Trophoblast cell (in vitro differentiated cells and primary cell): ENCODE results near the gene CNOT1.
"Not testable (repeated sequence)": the region's sequence is repeated elsewhere in the genome, so short reads cannot be mapped to it uniquely, and the experiment has no call there.

ENCODE experiments used
- DNase-seq, 2 donors: peaks; one replicate each; pipeline ENCODE4 v3.0.0-alpha.2; 2016
- H2AFZ ChIP-seq: 2 replicates; pipeline ENCODE4 v1.6.1; 2013; ENCODE audit warnings: low read length, moderate library complexity, mild to moderate bottlenecking; ENCODE audit not compliant: insufficient read depth, poor library complexity
- H2AK5ac ChIP-seq: 2 replicates; pipeline ENCODE4 v1.6.1; 2013; ENCODE audit warnings: mild to moderate bottlenecking, low read length
- H2BK120ac ChIP-seq: 2 replicates; pipeline ENCODE4 v1.6.1; 2013; ENCODE audit warnings: low read length, mild to moderate bottlenecking, moderate library complexity; ENCODE audit not compliant: insufficient read depth, poor library complexity
- H2BK12ac ChIP-seq: 2 replicates; pipeline ENCODE4 v1.6.1; 2013; ENCODE audit warnings: mild to moderate bottlenecking, low read length, moderate library complexity
- H2BK5ac ChIP-seq: 2 replicates; pipeline ENCODE4 v1.6.1; 2013; ENCODE audit warnings: low read length, low read depth, moderate library complexity, mild to moderate bottlenecking; ENCODE audit not compliant: poor library complexity
- H3K14ac ChIP-seq: 2 replicates; pipeline ENCODE4 v1.6.1; 2013; ENCODE audit warnings: mild to moderate bottlenecking, low read length
- H3K18ac ChIP-seq: 2 replicates; pipeline ENCODE4 v1.6.1; 2013; ENCODE audit warnings: mild to moderate bottlenecking, low read length
- H3K23ac ChIP-seq: 2 replicates; pipeline ENCODE4 v1.6.1; 2013; ENCODE audit warnings: low read length
- H3K27ac ChIP-seq: 2 replicates; pipeline ENCODE4 v1.5.1; 2013; ENCODE audit warnings: low read depth, mild to moderate bottlenecking, inconsistent platforms, low read length, moderate library complexity
- H3K27me3 ChIP-seq: 2 replicates; pipeline ENCODE4 v1.6.1; 2013; ENCODE audit warnings: inconsistent platforms, mild to moderate bottlenecking, low read length, moderate library complexity; ENCODE audit not compliant: insufficient read depth
- H3K36me3 ChIP-seq, 2 experiments: 1 replicate in 1 of 2; 2 replicates in 1 of 2; pipeline ENCODE4 v1.6.1; 2013; ENCODE audit warnings: low read length in 2 of 2, mild to moderate bottlenecking in 2 of 2, moderate library complexity in 1 of 2; ENCODE audit not compliant: insufficient read depth in 2 of 2, control insufficient read depth in 1 of 2
- H3K4ac ChIP-seq: 2 replicates; pipeline ENCODE4 v1.6.1; 2013; ENCODE audit warnings: low read depth, mild to moderate bottlenecking, low read length, moderate library complexity
- H3K4me1 ChIP-seq, 2 experiments: 1 replicate in 1 of 2; 2 replicates in 1 of 2; pipeline ENCODE4 v1.6.1; 2013; ENCODE audit warnings: low read length in 2 of 2, mild to moderate bottlenecking in 2 of 2, moderate library complexity in 1 of 2; ENCODE audit not compliant: insufficient read depth in 2 of 2, control insufficient read depth in 1 of 2
- H3K4me2 ChIP-seq: 2 replicates; pipeline ENCODE4 v1.6.1; 2013; ENCODE audit warnings: inconsistent platforms, mild to moderate bottlenecking, low read length, moderate library complexity
- H3K4me3 ChIP-seq: 2 replicates; pipeline ENCODE4 v1.5.1; 2013; ENCODE audit warnings: mild to moderate bottlenecking, low read depth, low read length, inconsistent platforms
- H3K79me1 ChIP-seq: one replicate; pipeline ENCODE4 v1.6.1; 2013; ENCODE audit warnings: low read length
- H3K79me2 ChIP-seq: 2 replicates; pipeline ENCODE4 v1.6.1; 2013; ENCODE audit warnings: low read length, mild to moderate bottlenecking; ENCODE audit not compliant: control insufficient read depth, insufficient read depth, poor library complexity
- H3K9ac ChIP-seq: 2 replicates; pipeline ENCODE4 v1.6.1; 2013; ENCODE audit warnings: mild to moderate bottlenecking, low read length
- H3K9me3 ChIP-seq: 2 replicates; pipeline ENCODE4 v1.6.1; 2013; ENCODE audit warnings: low read depth, mild to moderate bottlenecking, control low read depth, inconsistent platforms, low read length; ENCODE audit not compliant: insufficient read depth
- H4K12ac ChIP-seq: 2 replicates; pipeline ENCODE4 v1.6.1; 2013; ENCODE audit warnings: low read depth, mild to moderate bottlenecking, low read length, moderate library complexity
- H4K8ac ChIP-seq: 2 replicates; pipeline ENCODE4 v1.6.1; 2013; ENCODE audit warnings: low read depth, mild to moderate bottlenecking, low read length, moderate library complexity
- H4K91ac ChIP-seq: one replicate; pipeline ENCODE4 v1.6.1; 2013; ENCODE audit warnings: low read depth, mild to moderate bottlenecking, low read length, moderate library complexity
- WGBS: extraction: QIAGEN DNeasy Blood & Tissue Kit; methylation state at CpG from one replicate; pipeline ENCODE4 v1.1.7; 2013; ENCODE audit warnings: missing lambda C conversion rate; ENCODE audit not compliant: insufficient read length, insufficient coverage; ENCODE audit errors: extremely low coverage; 5-methylcytosine and 5-hydroxymethylcytosine counted together

Gene CNOT1

DNA sequence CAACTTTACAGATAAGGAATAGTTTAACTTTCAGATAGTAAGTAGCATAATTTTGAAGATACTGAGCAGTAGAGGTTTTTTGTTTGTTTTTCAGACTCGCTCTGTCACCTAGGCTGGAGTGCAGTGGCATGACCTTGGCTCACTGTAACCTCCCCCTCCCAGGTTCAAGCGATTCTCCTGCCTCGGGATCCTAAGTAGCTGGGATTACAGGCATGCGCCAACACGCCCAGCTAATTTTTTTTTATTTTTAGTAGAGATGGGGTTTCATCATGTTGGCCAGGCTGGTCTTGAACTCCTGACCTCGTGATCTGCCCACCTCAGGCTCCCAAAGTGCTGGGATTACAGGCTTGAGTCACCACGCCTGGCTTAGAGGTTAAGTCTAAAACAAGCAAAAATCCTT lies 16.7 kb downstream of the CNOT1 start:
- not testable (repeated sequence) for H2AFZ ChIP-seq, H3K18ac ChIP-seq, H3K4me3 ChIP-seq, H4K8ac ChIP-seq, H2BK120ac ChIP-seq, H2BK5ac ChIP-seq, H3K14ac ChIP-seq, H3K9me3 ChIP-seq, H3K27me3 ChIP-seq, H3K79me1 ChIP-seq, DNase-seq, H4K91ac ChIP-seq, H3K4me1 ChIP-seq, H2AK5ac ChIP-seq, H3K23ac ChIP-seq, H3K4me2 ChIP-seq, H4K12ac ChIP-seq, H3K27ac ChIP-seq, H2BK12ac ChIP-seq, H3K9ac ChIP-seq
- Histone ChIP-seq H3K79me2 (peaks cover 16% of the 10 kb centered on the region), H3K36me3 (peaks cover 10 to 21% of the 10 kb centered on the region in 2 experiments), H3K4ac (peak overlapping the region; percentile 62)
- no CpG with 5 or more reads among the region's 7 CpGs for WGBS

DNA sequence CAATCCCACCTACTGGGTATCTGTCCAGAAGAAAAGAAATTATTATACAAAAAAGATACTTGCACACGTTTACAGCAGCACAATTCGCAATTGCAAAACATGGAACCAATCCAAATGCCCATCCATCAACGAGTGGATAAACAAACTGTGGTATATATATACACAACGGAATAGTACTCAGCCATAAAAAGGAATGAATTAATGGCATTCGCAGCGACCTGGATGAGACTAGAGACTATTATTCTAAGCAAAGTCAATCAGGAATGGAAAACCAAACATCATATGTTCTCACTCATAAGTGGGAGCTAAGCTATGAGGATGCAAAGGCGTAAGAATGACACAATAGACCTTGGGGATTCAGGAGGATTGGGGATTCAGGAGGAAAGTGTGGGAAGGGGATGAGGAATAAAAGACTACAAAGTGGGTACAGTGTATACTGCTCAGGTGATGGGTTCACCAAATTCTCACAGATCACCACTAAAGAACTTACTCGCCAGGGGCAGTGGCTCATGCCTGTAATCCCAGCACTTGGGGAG lies 21.0 kb downstream of the CNOT1 start:
- peaks cover 20% of the 10 kb centered on the region for H3K79me2 ChIP-seq
- no peak overlapping the region for H4K91ac ChIP-seq
- no peak overlapping the region for H3K4me3 ChIP-seq
- no peaks in the 10 kb centered on the region for H3K27me3 ChIP-seq
- no peak overlapping the region for H3K23ac ChIP-seq
- H4K8ac ChIP-seq: no peak overlapping the region
- H2BK5ac ChIP-seq: no peak overlapping the region
- no peaks in the 10 kb centered on the region for H3K4me1 ChIP-seq
- H3K4ac ChIP-seq: peak overlapping the region; percentile 9
- no peak overlapping the region for H2BK120ac ChIP-seq
- H3K9me3 ChIP-seq: no peaks in the 10 kb centered on the region
- DNase-seq: no peak
- no peak overlapping the region for H2BK12ac ChIP-seq
- no peaks in the 10 kb centered on the region for H3K79me1 ChIP-seq
- H3K4me2 ChIP-seq: no peak overlapping the region
- H3K27ac ChIP-seq: no peak overlapping the region
- WGBS: no CpG with 5 or more reads among the region's 8 CpGs
- H3K36me3 ChIP-seq: peaks cover 5 to 19% of the 10 kb centered on the region in 2 experiments
- no peak overlapping the region for H2AFZ ChIP-seq
- H2AK5ac ChIP-seq: no peak overlapping the region
- H3K18ac ChIP-seq: no peak overlapping the region
- no peak overlapping the region for H3K9ac ChIP-seq
- H3K14ac ChIP-seq: no peak overlapping the region
- no peak overlapping the region for H4K12ac ChIP-seq

DNA sequence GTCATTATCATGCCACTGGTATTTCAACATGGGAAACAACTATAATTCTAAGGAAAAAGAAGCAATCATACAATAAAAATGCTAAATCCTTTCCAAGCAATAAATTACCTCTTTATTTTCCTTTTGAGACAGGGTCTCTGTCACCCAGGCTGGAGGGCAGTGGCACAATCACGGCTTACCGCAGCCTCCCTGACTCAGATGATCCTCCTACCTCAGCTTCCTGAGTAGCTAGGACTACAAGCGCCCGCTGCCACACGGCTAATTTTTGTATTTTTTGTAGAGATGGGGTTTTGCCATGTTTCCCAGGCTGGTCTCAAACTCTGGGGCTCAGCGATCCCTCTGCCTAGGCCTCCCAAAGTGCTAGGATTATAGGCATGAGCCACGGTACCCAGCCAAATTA lies 24.1 kb downstream of the CNOT1 start:
- no peaks in the 10 kb centered on the region for H3K79me1 ChIP-seq
- H4K91ac ChIP-seq: no peak overlapping the region
- no peak overlapping the region for H2BK5ac ChIP-seq
- no peaks in the 10 kb centered on the region for H3K4me1 ChIP-seq
- H3K9me3 ChIP-seq: no peaks in the 10 kb centered on the region
- no peak overlapping the region for H3K4me2 ChIP-seq
- no peak overlapping the region for H2BK12ac ChIP-seq
- H3K79me2 ChIP-seq: peaks cover 19% of the 10 kb centered on the region
- H2AFZ ChIP-seq: no peak overlapping the region
- H4K8ac ChIP-seq: no peak overlapping the region
- no peak overlapping the region for H2AK5ac ChIP-seq
- no peaks in the 10 kb centered on the region for H3K27me3 ChIP-seq
- peak overlapping the region; percentile 94 for H3K4ac ChIP-seq
- H3K9ac ChIP-seq: no peak overlapping the region
- H3K18ac ChIP-seq: no peak overlapping the region
- H3K27ac ChIP-seq: no peak overlapping the region
- no peak overlapping the region for H2BK120ac ChIP-seq
- no peak overlapping the region for H3K4me3 ChIP-seq
- H4K12ac ChIP-seq: no peak overlapping the region
- no peak for DNase-seq
- H3K23ac ChIP-seq: no peak overlapping the region
- no peak overlapping the region for H3K14ac ChIP-seq
- WGBS: no CpG with 5 or more reads among the region's 7 CpGs
- peaks cover 5 to 8% of the 10 kb centered on the region in 2 experiments for H3K36me3 ChIP-seq

DNA sequence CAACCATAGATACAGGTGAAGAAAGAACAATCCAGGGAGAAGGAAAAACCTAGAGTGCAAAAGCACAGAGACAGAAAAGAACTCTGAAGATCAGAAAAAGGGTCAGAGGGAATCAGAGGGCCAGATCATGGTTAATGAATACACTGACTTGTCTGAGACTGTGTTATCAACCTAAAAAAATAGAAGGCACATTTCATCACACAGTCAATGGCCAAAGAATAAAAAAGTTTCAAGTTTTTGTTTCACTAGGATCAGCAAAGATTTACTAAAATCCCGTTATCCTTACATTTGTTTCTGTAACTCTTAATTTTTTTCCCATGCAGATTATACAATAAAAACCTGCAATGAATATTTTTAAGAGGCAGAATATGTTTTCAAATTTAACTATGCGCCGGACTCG lies 38.5 kb downstream of the CNOT1 start:
- H4K91ac ChIP-seq: no peak overlapping the region
- no peak overlapping the region for H3K18ac ChIP-seq
- no peaks in the 10 kb centered on the region for H3K4me1 ChIP-seq
- H3K9me3 ChIP-seq: no peaks in the 10 kb centered on the region
- no peak overlapping the region for H3K27ac ChIP-seq
- no peak overlapping the region for H3K4me3 ChIP-seq
- H3K27me3 ChIP-seq: no peaks in the 10 kb centered on the region
- WGBS: no CpG with 5 or more reads among the region's 4 CpGs
- H2BK5ac ChIP-seq: no peak overlapping the region
- H3K14ac ChIP-seq: no peak overlapping the region
- H3K36me3 ChIP-seq: peaks cover 22 to 29% of the 10 kb centered on the region in 2 experiments
- H3K4ac ChIP-seq: no peak overlapping the region
- no peak overlapping the region for H4K8ac ChIP-seq
- H3K23ac ChIP-seq: no peak overlapping the region
- H2AFZ ChIP-seq: no peak overlapping the region
- no peaks in the 10 kb centered on the region for H3K79me1 ChIP-seq
- no peak overlapping the region for H3K4me2 ChIP-seq
- no peak overlapping the region for H2AK5ac ChIP-seq
- no peaks in the 10 kb centered on the region for H3K79me2 ChIP-seq
- no peak overlapping the region for H4K12ac ChIP-seq
- no peak overlapping the region for H3K9ac ChIP-seq
- H2BK120ac ChIP-seq: no peak overlapping the region
- H2BK12ac ChIP-seq: no peak overlapping the region
- no peak for DNase-seq
